K562 (cell line): ENCODE measurements around the gene ARFGAP1.

Source experiments
- ATF4 ChIP-seq: fragments of 450-650 bp; formaldehyde crosslinking; IDR thresholded peaks from 2 replicates; pipeline ENCODE4 v1.4.0; 2022; ENCODE audit warnings: mild to moderate bottlenecking, moderate library complexity
- BMI1 ChIP-seq: fragments of 150-350 bp; IDR thresholded peaks from 2 replicates; pipeline ENCODE4 v1.6.1; 2014; ENCODE audit warnings: low read length
- CTCF ChIP-seq, 3 experiments: IDR thresholded peaks in 2 of 3; conservative IDR thresholded peaks in 1 of 3; 2 replicates each; pipeline ENCODE4 v1.5.1; 2011 to 2012; ENCODE audit warnings: low read length in 3 of 3, mild to moderate bottlenecking in 3 of 3, control low read depth in 2 of 3, improper control_type of control experiment in 1 of 3, inconsistent platforms in 1 of 3, low read depth in 1 of 3, mixed read lengths in 1 of 3, moderate library complexity in 1 of 3; ENCODE audit not compliant: insufficient read depth in 2 of 3
- CUX1 ChIP-seq: fragments of 200-800 bp; sonication (Bioruptor generic); IDR thresholded peaks from 2 replicates; pipeline ENCODE4 v1.6.1; 2016; ENCODE audit warnings: missing genetic modification characterization, missing compliant biosample characterization
- EZH2 ChIP-seq: IDR thresholded peaks from 2 replicates; pipeline ENCODE4 v1.6.1; 2012; ENCODE audit warnings: low read depth, mild to moderate bottlenecking, inconsistent platforms, low read length, borderline replicate concordance
- HDAC2 ChIP-seq: fragments of 450-650 bp; IDR thresholded peaks from 2 replicates; pipeline ENCODE4 v1.6.1; 2016; ENCODE audit warnings: mild to moderate bottlenecking
- MAX ChIP-seq: sonication (generic); formaldehyde crosslinking; IDR thresholded peaks from 2 replicates; pipeline ENCODE4 v1.9.0; 2022; ENCODE audit warnings: mild to moderate bottlenecking, missing genetic modification reagents
- POLR2AphosphoS5 ChIP-seq: IDR thresholded peaks from 2 replicates; pipeline ENCODE4 v1.6.1; 2011; ENCODE audit warnings: mild to moderate bottlenecking, low read depth, low read length, moderate library complexity; ENCODE audit not compliant: control insufficient read depth, insufficient read depth
- USF2 ChIP-seq: sonication (generic); formaldehyde crosslinking; IDR thresholded peaks from 2 replicates; pipeline ENCODE4 v1.5.0; 2020; ENCODE audit warnings: missing genetic modification reagents

- TF ChIP-seq ATF4 (CRISPR knock-in tag), result no peak
- no peak for TF ChIP-seq EZH2
- no peak for TF ChIP-seq CTCF (IDR thresholded peaks at IDR 0.05 in 2 of 3, conservative IDR thresholded peaks at IDR 0.05 in 1 of 3; ENCODE audit: insufficient read depth in 2 of 3, low read depth in 1 of 3, low read length in 3 of 3)
- no peak for TF ChIP-seq USF2
- no peak for TF ChIP-seq HDAC2
- no peak for TF ChIP-seq MAX
- TF ChIP-seq BMI1, result no peak
- TF ChIP-seq POLR2AphosphoS5, result no peak
- no peak for TF ChIP-seq CUX1 (CRISPR knock-in tag)
Observed at GRCh38 chr20:63337786-63338420, 65.3 kb downstream of the ARFGAP1 start.
